ENCODE measurements around the gene RER1.

RER1 gene

DNA sequence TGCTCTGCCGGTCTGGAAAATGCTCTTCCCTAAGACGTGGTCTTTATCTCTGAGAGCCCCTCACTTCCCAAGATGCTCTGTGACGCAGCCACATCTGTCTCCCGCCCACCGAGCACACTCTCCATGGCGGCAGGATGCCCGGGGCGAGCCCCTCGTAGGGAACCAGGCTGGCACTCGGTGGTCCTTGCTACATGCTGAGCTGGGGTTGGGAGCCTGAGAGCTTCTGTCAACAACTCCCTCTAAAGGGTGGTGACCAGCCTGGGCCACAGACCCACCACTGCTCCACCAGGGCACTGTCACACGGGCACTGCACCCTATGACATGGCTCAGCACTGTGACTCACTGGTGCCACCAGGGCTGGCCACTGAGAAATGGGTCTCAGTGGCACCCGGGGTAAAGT is 18.1 kb downstream of the RER1 start:
- DNase-seq, result no peak

DNA sequence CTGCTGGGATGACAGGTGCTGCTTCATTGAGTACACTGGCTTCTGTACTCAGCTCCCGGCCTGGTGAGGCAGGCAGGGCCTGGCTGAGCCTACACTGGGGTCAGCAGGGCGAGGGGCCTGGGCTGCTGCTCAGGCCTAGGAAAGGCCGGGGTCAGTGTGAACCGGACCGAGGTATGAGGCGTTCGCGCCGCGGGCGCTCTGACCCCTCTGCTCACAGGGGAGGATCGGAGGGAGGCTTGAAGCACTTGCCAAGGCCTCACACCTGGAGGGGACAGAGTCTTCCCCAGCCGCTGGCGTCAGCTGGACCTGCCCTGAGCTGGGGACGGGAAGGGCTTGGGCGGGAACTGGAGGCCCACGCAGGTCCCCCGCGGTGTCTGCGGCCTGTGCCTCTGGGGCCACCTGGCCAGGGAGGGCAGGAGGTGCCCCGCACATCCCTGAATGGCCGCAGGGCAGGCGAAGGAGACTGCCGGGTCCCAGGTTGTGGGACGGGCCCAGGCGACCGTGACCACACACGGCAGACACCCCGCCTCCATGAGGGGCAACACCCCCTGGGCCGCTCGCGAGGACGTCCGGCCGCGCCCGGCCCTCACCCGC is 20.3 kb downstream of the RER1 start:
- DNase-seq, result no peak

DNA sequence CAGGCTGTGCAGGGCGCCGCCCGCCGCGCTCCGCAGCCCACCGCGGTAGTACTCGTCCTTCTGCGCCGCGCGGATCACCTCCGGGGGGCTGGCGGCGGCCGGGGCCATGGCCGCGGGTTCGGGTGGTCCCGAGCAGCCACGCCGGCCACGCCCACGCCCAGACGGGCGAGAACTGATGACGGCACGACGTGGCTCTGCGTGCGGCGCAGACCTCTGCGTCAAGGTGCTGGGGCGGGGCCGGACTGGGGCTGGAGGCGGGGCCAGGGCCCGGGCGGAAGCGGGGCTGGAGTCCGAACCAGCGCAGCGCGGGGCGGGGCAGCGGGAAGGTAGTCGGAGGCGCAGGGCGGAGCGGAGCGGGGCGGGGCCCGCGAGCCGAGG is 20.7 kb downstream of the RER1 start, which contains the start of gene PEX10:
Gene PEX10, minus strand, starts transcription at position 170 of the 378 bp plus-strand sequence. Its CDS starts 62 bp downstream, at position 108.
- peak; percentile 96 for DNase-seq

- no peak for DNase-seq
These were observed 21.3 kb downstream of the RER1 start for GRCh38 chr1:2412773-2413494.

DNA sequence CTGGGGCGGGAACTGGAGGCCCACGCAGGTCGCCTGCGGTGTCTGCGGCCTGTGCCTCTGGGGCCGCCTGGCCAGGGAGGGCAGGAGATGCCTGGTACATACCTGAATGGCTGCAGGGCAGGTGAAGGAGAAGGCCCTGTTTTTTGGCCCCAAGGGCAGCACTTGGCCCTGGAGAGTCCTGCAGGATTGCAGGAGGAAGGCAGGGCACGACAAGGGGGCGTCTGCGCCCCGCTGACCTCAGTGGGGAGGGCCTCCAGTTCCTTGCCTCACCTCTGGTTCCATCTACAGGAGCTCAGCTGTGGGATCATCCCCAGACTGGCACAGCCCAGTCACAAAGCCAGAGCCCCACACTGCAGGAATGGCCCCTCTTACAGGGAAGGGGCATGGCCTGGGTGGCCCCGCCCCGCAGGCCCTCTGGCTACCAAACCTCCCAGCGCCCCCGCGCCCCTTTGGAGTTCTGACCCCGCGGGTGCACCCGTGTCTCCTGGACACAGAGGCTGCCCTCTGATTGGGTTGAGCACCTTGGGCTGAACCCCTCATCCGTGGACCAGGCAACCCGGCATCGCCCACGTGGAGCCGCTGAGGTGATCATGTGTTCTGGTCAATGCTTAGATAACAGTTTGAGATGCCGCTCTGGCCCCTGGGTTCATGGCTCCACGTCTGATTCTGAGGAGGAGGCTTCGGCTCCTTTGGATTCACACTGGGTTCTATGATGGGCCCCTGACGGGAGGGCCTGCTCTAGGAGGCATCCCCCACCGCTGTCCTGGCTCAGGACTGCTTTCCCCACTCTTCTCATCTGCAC is 22.1 kb downstream of the RER1 start:
- DNase-seq, result no peak

DNA sequence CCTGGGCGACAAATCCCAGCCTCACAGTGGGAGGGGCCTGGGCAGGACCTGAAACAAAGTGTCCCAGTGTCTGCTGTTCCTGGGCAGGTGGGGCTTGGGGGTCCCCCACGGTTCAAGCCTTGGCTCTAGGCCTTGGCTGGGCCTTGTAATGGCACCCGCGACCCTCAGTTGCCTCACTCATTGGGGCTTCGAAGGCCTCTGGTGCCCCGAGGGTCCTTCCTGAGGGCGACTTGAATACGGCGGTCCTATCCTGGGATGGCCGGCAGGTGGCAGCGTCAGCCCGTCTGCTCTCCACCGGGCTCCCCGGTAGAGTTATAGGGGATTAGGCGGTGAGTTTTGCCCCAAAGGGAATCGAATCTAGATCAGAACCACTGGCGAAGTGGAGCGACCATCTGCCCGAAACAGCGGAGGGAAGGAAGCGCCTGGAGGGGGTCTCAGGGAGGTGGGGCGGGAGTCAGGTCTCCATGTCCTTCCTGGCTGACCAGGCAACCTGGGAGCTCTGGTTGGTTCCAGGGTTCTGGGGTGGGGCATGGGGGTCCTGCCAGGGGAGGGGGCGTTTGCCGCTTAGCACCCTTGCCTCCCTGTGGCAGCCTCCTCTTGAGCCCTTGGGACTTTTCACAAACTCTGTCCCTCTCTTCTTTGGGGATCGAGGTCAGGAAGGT is 22.8 kb downstream of the RER1 start:
- DNase-seq, result peak; percentile 73

GRCh38 chr1:2415337-2415736 is 23.7 kb downstream of the RER1 start:
- DNase-seq, result no peak

GRCh38 chr1:2415801-2416208 is 24.2 kb downstream of the RER1 start:
- no peak for DNase-seq

DNA sequence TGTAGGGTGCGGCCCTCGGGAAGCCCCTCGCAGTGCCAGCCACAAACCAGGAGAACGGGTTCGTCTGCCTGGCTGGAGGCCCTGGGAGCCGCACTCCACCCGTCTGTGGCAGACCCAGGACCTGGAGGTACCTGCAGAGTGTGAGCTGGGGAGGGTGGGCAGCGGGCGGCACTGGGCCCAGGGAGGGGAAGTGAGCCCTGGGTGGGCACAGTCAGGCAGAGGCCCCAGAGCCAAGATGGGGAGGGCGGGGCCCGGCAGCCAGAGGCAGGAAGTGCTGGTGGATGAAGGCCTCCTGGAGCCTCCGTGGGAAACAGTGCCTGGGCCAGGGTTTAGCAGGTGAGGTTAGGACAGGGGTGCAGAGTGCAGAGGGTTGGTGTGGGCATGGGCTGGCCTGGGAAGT is 24.8 kb downstream of the RER1 start:
- DNase-seq, result no peak

DNA sequence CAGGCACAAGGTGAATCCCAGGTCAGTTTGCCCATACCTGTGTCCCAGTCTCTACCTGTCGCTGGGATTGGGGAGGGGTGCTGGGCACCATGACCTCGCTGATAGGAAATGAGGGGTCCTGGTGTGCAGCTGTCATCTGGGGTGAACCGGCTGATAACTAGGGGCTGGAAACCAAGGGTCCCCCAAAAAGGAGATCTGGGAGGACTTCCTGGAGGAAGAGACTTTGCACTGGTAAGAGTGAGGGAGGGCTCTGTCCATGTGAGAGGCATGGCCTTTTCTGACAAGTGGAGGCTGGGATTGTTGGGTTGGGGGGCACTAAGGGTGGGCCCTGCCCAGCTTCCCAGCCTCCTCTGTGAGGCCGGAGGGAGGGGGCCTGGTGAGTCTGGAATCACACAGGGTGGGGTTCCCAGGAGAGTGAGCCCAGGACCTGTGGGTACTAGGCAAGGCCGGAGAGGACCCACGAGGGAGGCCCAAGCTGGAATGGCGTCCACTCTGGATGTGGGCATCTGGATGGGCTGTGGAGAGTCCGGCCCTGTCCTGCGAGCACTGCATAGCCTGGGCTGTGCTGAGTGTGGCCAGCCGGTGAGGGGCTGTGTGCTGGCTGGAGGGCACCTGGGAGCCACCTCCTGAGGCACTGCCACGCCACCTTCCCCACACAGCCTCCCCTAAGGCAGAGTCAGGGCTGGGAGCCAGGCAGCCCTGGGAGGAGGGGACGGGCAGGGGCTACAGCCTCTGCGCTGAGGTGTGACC is 25.6 kb downstream of the RER1 start:
- DNase-seq, result no peak

DNA sequence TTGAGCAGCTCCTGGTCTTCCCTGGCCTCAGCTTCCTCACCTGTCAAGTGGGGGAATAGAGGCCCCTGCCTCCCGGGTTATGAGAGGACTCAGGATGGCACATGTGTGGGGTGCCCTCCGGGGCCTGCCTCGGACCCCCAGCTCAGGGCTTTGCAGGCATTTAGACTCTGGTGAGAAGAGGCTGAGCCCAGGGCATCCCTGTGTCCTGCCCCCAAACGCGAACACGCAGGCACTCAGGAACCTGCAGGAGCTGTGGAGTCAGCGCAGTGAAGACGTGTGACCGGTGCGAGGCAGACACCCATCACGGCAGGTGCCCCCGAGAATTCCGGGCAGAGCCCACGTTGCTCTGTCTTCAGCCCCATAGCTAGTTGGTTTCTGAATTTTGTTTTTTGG is 26.2 kb downstream of the RER1 start:
- DNase-seq, result no peak

DNA sequence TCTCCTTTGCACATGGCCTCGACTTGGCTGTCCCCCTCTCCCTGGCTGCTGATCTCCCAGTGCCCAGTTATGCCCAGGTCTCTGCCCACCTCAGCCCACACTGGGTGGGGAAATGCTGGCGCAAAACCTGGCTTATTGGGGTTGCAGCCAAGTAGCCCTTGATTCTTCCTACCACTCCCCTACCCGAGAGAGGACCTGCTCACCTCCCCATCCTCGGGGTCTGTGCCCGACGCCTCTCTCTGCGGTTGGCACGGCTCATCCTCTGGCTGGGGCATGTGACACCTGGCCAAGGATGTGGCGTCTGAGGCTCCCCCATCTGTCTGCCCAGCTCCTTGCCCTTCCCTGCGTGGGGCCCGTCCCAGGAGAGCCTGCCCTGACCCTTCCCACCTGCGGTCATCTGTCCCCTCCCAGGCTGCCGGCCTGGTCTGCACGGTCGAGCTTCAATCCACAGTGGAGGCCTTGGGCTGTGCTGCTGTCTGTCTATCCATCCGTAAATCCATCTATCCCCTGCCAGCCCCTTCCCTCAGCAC is 27.2 kb downstream of the RER1 start:
- DNase-seq, result no peak

- DNase-seq, result no peak
These were observed 27.8 kb downstream of the RER1 start for GRCh38 chr1:2419416-2419815.

DNA sequence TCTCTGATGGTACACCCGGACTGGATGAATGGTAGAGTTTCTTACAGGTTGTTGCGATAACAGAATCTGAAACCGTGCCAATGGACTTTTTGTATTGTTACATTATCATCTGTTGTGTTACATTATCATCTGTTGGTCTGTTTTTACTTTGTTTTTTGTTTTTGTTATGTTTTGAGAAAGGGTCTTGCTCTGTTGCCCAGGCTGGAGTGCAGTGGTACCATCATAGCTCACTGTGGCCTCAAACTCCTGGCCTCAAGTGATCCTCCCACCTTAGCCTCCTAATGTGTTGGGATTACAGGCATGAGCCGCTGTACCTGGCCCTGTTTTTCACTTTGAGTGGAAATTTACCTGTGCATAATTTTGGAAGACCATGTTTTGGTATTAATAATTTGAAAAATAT is 30.9 kb downstream of the RER1 start:
- no peak for DNase-seq

DNA sequence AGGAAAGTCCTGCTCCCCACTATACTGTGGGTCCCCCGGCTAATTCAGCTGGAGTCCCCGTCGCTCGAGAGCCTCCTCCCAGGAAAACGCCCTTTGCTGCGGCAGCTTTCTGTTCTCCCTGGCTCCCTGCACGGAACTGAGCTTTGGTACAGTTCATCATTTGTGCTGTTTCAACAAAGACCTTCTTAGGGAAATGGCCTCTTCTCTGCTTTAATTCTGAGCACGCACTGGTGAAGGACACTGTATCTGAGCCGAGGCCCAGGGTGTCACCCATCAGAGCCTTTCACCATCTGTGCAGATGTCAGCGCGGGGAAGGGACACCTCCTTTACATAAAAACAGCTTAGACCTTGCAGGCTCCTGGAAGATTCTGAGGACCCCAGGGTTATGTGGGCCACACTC is 34.3 kb downstream of the RER1 start:
- no peak for DNase-seq

- no peak for DNase-seq
These were observed 34.9 kb downstream of the RER1 start for GRCh38 chr1:2426540-2426939.

GRCh38 chr1:2427051-2427450 is 35.4 kb downstream of the RER1 start:
- no peak for DNase-seq

GRCh38 chr1:2427976-2428375 is 36.3 kb downstream of the RER1 start:
- no peak for DNase-seq

GRCh38 chr1:2428490-2428889 is 36.8 kb downstream of the RER1 start:
- no peak for DNase-seq

GRCh38 chr1:2429780-2430591 is 38.3 kb downstream of the RER1 start:
- no peak for DNase-seq

DNA sequence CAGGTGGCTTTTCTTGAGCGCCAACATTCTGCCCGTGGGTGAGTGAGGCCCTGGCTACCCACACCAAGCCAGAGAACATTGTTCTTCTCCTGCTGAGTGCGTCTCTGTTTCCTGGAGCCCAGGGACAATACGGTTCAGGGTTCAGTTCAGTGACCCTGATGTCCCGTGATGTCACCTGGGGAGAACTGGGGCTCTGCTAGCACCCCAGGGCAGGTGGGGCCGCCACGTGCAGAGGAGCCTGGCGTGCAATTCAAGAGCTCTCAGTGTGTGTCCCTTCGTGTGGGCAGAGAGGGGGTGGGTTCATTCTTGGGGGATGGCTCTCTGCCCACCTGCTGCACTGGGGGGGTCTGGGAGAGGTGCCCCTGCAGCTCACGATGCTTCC is 38.9 kb downstream of the RER1 start:
- no peak for DNase-seq

DNA sequence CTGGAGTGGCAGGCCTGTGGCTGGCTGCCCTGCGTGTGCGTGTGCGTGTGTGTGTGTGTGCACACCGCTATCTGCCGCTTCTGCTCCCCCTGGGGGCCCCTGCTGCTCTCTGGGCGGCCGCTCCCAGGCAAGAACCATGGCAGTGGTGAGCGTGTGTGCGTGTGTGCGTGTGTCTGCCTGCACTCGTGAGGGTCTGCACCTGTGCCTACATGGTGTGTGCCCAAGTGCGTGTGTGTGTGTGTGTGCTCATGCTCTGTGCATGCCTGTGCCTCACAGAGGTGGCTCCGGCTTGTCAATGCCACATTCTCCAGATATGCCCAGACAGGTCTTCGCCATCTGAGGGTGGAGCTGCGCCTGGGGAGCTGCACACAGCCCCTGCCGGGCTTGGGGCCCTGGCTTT is 39.5 kb downstream of the RER1 start:
- no peak for DNase-seq

All from EL (cell line).